Measurements from ENCODE around the gene BAIAP2L2.

Gene BAIAP2L2

DNA sequence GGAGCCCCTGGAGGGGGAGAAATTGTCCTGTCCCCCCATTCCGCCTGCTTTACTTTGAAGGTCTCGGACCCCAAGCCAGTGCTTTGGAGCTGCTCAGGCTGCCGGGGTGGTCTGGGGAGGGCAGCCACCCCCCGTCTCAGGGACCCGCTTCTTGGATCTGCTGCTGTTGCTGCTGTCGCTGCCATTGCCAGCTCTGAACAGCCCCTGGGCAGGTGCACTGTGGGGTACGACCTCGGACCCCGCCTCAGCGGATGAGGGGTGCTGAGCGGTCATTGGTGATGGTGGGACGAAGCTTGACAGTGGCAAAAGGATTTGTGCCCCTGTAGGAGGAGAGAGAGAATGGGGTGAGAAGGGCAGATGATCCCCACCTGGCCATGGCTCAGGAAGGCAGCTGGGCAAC, 25.4 kb downstream of the BAIAP2L2 start:
- no peak for DNase-seq (ENCODE audit: low read depth)
- no peak overlapping the region for H3K4me3 ChIP-seq (ENCODE audit: low read depth, low read length)
- no peak for TF ChIP-seq POLR2A (IDR thresholded peaks at IDR 0.05; ENCODE audit: extremely low read depth, insufficient read length)
- TF ChIP-seq, protein P1, sequence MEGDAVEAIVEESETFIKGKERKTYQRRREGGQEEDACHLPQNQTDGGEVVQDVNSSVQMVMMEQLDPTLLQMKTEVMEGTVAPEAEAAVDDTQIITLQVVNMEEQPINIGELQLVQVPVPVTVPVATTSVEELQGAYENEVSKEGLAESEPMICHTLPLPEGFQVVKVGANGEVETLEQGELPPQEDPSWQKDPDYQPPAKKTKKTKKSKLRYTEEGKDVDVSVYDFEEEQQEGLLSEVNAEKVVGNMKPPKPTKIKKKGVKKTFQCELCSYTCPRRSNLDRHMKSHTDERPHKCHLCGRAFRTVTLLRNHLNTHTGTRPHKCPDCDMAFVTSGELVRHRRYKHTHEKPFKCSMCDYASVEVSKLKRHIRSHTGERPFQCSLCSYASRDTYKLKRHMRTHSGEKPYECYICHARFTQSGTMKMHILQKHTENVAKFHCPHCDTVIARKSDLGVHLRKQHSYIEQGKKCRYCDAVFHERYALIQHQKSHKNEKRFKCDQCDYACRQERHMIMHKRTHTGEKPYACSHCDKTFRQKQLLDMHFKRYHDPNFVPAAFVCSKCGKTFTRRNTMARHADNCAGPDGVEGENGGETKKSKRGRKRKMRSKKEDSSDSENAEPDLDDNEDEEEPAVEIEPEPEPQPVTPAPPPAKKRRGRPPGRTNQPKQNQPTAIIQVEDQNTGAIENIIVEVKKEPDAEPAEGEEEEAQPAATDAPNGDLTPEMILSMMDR (IDR thresholded peaks at IDR 0.05; ENCODE audit: low read depth, low read length) = no peak
- no peak for TF ChIP-seq MYC (IDR thresholded peaks at IDR 0.05; ENCODE audit: low read depth, low read length)
- TF ChIP-seq, protein P2, sequence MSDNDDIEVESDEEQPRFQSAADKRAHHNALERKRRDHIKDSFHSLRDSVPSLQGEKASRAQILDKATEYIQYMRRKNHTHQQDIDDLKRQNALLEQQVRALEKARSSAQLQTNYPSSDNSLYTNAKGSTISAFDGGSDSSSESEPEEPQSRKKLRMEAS (IDR thresholded peaks at IDR 0.05; ENCODE audit: low read depth, low read length) = no peak

DNA sequence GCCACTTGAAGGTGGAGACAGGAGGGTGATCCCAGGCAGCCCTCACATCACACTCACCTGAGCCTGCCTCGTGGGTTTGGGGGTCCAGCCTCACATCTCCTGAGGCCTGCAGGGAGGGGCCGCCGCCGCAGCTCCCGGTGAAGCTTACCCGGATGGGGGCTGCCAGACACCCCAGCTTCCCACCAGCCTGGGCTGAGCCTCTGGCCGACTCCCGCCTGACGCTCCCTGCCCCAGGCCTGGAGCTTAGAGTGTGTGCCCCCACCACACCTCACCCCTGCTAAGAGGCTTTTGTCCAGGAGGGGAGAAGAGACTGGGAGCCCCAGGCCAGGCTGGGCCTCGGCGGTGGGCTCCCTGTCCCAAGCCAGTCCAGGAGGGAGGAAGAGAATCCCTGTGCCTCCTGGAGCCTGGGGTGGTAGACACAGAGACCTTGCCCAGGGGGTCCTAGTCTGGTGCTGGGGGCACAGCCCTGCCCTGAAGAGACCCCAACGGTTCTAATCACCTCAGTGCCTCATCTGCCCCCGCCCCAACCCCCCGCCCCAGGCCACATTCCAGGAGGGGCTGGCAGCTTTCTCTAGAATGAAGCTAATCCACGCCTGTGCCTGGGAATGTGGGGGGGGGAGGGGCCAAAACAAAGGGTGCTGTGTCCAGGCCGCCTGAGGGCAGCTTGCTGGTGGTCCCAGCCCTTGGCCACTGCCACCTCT, 26.4 kb downstream of the BAIAP2L2 start, which contains the start of gene SLC16A8:
TSS of gene SLC16A8 (minus strand) at position 254 of the 701 bp plus-strand sequence. CDS start 1,311 bp downstream, outside the sequence.
- DNase-seq (ENCODE audit: low read depth) = no peak
- H3K4me3 ChIP-seq (ENCODE audit: low read depth, low read length) = no peak within 1 kb of the TSS
- TF ChIP-seq, protein P1 (IDR thresholded peaks at IDR 0.05; ENCODE audit: low read depth, low read length) = no peak
- TF ChIP-seq MYC (IDR thresholded peaks at IDR 0.05; ENCODE audit: low read depth, low read length) = no peak
- TF ChIP-seq, protein P2 (IDR thresholded peaks at IDR 0.05; ENCODE audit: low read depth, low read length) = no peak

DNA sequence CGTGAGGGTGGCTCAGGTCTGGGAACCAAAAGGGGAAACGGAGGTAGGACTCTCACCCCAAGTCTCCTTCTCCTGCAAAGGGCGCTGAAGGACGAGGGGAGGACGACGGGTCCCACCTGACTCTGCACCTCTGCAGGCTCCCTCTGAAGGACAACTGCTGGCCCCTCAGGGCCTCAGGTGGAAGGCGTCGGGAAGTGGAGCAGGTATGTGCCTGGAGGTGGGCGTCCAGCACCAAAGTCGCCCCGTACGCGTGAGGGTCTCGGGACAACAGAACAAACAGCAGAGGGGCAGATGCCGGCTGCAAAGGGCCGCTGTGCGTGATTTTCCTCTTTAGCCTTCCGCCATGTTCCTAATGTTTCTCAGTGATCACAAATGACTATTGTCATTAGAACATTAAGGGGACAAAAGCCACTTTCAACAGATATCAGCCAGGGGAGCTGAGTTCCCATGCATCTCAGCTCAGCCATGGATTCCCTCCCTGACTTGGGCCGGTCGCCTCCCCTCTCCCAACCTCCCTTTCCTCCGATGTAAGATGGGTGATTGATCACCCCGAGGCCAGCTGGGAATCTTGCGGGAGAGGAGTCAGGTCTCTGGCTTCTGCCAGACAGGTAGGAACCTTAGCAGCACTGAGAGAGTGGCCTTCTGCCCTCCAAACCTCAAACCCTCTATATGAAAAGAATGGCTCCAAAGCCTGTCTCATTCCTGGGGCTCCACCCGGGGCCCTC, 27.3 kb downstream of the BAIAP2L2 start:
- no peak for DNase-seq (ENCODE audit: low read depth)
- no peak overlapping the region for H3K4me3 ChIP-seq (ENCODE audit: low read depth, low read length)
- TF ChIP-seq, protein P1 (IDR thresholded peaks at IDR 0.05; ENCODE audit: low read depth, low read length) = no peak
- TF ChIP-seq, protein P2 (IDR thresholded peaks at IDR 0.05; ENCODE audit: low read depth, low read length) = no peak
- TF ChIP-seq POLR2A (IDR thresholded peaks at IDR 0.05; ENCODE audit: extremely low read depth, insufficient read length) (no peak), MYC (IDR thresholded peaks at IDR 0.05; ENCODE audit: low read depth, low read length) (no peak)

DNA sequence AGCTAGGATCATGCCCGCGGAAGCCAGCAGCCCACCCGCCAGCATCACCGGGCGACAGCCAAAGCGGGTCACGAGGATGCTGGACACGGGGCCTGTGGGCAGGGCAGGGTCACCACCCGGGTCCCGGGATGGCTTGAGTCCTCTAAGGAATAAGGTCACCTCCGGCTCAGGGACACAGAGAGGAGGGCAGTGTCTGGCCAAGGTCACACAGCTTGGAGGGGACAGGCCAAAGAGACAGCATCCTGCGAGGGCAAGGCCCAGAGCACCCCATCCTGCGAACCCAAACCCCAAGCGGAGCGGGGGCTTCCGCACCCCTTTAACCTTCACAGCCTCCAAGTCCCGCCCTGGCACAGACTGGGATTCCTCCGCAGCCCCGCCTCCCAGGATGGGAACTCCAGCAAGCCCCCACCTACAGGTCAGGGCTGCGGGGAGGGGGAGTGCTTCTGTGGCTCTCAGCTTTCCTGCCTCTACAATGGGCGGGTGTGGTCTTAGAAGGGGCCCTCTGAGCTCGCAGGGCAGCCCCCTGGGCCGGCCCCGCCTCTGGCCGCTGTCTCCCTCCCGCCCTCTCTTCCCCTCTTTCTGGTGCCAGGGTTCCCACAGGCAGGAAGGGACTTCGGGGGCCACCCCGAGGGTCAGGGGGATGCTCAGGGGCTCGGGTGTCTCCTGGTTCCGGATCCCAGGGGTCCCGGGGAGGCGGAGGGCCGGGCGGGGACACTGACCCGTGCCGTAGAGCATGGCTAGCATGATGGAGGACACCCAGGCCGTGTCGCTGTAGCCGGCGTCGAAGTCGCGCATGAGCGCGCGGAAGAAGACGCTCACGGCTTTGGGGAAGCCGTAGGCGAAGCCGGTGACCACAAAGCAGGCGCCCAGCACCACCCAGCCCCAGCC, 28.3 kb downstream of the BAIAP2L2 start:
- no peak for TF ChIP-seq MYC (IDR thresholded peaks at IDR 0.05; ENCODE audit: low read depth, low read length)
- TF ChIP-seq, protein P2 (IDR thresholded peaks at IDR 0.05; ENCODE audit: low read depth, low read length) = no peak
- TF ChIP-seq, protein P1 (IDR thresholded peaks at IDR 0.05; ENCODE audit: low read depth, low read length) = no peak
- TF ChIP-seq POLR2A (IDR thresholded peaks at IDR 0.05; ENCODE audit: extremely low read depth, insufficient read length) = no peak
- no peak for DNase-seq (ENCODE audit: low read depth)
- no peak overlapping the region for H3K4me3 ChIP-seq (ENCODE audit: low read depth, low read length)

DNA sequence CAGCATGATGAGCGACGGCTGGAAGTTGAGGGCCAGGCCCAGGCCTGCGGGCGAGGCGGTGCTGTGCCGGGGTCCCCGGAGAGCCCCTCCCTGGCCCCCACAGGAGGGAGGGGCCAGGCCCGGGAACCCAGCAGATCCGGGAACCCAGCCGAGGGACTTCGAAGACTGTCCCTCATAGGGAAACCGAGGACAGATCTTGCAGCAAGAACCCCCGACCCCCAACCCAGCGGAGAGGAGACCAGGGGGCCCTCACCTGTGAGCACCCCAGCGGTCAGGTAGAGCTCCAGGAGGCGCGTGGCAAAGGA, 28.9 kb downstream of the BAIAP2L2 start:
- no peak overlapping the region for H3K4me3 ChIP-seq (ENCODE audit: low read depth, low read length)
- DNase-seq (ENCODE audit: low read depth) = no peak
- TF ChIP-seq, protein P1 (IDR thresholded peaks at IDR 0.05; ENCODE audit: low read depth, low read length) = no peak
- no peak for TF ChIP-seq MYC (IDR thresholded peaks at IDR 0.05; ENCODE audit: low read depth, low read length)
- TF ChIP-seq POLR2A (IDR thresholded peaks at IDR 0.05; ENCODE audit: extremely low read depth, insufficient read length) = no peak
- TF ChIP-seq, protein P2 (IDR thresholded peaks at IDR 0.05; ENCODE audit: low read depth, low read length) = no peak

Measured in NB4 (cell line).